Measurements from ENCODE around the gene SPATS1.
"Not testable (repeated sequence)": the region's sequence is repeated elsewhere in the genome, so short reads cannot be mapped to it uniquely, and the experiment has no call there.

The SPATS1 gene

DNA sequence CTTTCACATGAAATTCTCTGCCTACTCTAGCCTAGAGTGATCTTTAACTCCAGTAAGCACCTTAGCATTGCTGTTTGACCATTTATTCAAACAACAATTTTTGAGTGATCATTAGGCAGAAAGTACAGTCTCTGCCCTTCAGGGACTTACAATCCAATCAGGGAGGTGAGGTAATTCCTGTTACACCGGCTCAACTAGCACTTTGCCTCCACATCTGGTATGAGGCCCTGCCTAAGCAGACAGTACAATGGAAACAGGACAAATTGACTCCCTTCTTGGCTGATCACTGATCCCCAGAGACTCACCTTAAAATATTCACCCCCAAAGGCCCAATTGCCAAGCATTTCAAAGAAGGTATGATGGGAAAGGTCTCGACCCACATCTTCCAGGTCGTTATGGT is 30.7 kb upstream of the SPATS1 start:
- DNase-seq (ENCODE audit: low read depth in 2 of 2) = no peak

DNA sequence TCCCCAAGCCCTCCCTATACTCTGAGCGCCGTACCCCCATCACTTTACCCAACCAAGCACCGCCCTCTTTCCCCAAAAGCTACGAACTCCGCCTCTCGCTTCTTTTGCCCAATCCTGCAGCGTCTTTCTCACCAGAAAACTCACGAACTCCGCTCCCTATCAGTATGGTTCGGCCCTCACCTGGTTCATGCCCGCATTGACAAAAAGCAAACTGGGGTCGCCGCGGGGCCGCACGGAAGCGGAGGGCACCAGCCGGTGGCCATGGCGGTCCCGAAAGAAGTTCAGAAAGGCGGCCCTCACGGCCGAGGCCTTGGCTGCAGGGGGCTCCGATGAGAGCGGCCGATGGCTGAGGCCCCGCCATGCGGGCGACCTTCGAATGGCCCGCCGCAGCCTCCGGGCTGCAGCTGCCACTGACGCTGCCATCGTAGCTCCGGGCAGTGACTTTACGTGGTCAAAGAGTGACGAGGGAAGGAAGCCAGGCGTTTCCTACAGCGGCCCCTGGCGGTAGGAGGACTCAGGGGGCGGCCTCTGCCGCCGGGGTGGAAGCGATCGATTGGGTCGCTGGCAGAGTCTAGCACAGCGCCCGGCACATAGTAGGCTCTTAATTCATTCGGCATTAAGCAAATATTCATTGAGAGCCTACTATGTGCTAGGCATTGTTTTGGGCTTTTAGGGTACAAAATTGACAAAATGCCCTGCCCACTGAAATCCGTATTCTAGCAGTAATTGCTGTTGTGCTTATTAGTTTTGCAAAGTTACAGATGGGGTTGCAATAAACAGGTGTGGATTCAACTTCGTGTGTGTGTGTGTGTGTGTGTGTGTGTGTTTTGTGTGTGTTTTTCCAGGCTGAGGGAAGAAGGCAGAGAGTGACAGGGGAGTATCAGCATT is 29.3 kb upstream of the SPATS1 start, which contains the start of gene AARS2:
Gene AARS2, minus strand, starts transcription at position 447 of the 888 bp plus-strand sequence. Its CDS starts 24 bp downstream, at position 423.
- DNase-seq (ENCODE audit: low read depth in 2 of 2) = peak; percentile 87 to 95

GRCh38 chr6:44314657-44315056 is 27.8 kb upstream of the SPATS1 start:
- DNase-seq (ENCODE audit: low read depth in 2 of 2) = not testable (repeated sequence)

DNA sequence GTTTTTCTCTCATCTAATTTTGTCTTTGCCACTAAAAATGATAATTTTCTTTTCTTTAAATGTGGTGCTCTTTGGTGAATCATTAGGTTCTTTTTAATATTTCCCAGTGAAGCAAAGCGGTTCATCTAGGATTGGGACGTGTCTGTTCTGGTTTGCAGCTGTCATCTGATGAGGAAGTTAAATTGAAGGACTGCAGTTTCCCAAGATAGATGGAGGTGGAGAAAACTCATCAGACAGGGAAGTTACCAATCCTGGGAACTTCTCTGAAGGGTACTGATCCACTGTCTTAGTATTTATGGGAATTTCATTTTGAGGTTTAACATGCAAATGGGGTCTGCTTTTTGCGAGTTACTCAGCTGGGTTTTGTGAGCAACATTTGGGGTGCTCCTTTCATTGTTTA is 26.9 kb upstream of the SPATS1 start:
- no peak for DNase-seq (ENCODE audit: low read depth in 2 of 2)

DNA sequence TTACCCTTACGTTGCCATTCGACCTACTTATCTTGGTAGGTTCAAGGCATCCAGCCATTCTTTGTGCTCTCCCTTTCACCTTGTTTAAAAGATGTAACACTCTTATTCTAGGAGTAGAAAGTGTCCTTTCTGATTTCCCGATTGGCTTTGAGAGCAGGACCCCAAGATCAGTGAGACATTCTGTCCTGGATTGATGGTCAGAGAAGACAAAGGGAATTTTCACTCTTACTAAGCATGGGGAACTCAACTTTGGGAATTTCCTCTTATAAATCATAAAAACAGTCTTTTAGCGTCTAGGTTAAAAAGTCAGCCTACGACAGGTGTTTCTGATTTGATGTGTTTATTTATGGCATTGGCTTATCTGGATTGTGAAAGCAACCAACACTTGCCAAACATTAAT is 26.5 kb upstream of the SPATS1 start:
- DNase-seq (ENCODE audit: low read depth in 2 of 2) = no peak

GRCh38 chr6:44316481-44316880 is 26.0 kb upstream of the SPATS1 start:
- DNase-seq (ENCODE audit: low read depth in 2 of 2) = no peak

- DNase-seq (ENCODE audit: low read depth in 2 of 2) = not testable (repeated sequence)
These were observed 25.3 kb upstream of the SPATS1 start for GRCh38 chr6:44317136-44317631.

DNA sequence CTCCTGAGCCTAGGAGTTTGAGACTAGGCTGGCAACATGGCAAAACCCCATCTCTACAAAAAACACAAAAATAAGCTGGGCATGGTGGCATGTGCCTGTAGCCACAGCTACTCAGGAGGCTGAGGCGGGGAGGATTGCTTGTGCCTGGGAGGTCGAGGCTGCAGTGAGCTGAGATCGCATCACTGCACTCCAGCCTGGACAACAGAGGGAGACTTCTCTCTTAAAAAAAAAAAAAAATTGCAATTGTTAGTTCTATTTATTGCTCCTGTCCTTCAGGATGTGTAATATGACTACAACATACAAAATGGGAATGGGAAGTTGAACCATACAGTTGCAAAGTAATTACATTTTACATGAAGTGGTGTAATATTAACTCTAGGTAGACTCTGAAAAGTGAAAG is 21.2 kb upstream of the SPATS1 start:
- DNase-seq (ENCODE audit: low read depth in 2 of 2) = no peak

GRCh38 chr6:44327096-44327495 is 15.4 kb upstream of the SPATS1 start:
- no peak for DNase-seq (ENCODE audit: low read depth in 2 of 2)

DNA sequence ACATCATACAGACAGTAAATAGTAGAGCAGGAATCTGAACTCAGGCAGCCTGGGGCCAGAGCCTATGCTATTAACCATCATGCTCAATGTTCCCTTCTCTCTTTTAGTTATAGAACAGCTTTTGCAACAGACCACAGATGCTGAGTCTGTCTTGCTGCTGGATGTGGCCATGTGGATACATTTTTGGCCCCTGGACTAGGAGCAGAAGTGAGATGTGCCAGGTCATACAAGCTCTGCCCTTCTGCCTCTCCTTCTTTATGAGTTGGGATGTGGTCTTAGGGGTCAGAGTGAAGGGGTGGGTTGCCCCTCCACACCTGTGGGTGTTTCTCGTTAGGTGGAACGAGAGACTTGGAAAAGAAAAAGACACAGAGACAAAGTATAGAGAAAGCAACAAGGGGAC is 14.7 kb upstream of the SPATS1 start:
- no peak for DNase-seq (ENCODE audit: low read depth in 2 of 2)

DNA sequence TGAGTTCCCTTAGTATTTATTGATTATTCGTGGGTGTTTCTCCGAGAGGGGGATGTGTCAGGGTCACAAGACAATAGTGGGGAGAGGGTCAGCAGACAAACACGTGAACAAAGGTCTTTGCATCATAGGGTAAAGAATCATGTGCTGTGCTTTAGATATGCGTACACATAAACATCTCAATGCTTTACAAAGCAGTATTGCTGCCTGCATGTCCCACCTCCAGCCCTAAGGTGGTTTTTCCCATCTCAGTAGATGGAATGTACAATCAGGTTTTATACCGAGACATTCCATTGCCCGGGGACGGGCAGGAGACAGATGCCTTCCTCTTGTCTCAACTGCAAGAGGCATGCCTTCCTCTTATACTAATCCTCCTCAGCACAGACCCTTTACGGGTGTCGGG is 14.2 kb upstream of the SPATS1 start:
- not testable (repeated sequence) for DNase-seq (ENCODE audit: low read depth in 2 of 2)

DNA sequence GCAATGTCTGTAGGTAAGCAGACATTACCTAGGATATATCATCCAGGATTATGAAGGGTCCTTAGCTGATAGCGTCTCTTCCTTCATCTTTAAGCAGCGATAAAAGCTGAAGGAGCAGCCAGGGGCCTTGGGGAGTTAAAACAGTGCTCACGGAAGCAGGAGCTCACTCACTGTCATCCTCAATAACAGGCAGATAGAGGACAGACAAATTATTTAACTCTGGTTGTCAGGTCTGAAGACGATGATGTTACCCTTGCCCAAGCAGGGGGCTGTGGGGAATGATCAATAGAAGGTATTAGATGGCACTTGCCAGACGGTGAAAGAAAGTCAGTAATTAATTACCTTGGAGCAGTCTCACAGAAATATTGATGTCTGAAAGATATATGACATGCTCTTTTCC is 12.6 kb upstream of the SPATS1 start:
- DNase-seq (ENCODE audit: low read depth in 2 of 2) = no peak

DNA sequence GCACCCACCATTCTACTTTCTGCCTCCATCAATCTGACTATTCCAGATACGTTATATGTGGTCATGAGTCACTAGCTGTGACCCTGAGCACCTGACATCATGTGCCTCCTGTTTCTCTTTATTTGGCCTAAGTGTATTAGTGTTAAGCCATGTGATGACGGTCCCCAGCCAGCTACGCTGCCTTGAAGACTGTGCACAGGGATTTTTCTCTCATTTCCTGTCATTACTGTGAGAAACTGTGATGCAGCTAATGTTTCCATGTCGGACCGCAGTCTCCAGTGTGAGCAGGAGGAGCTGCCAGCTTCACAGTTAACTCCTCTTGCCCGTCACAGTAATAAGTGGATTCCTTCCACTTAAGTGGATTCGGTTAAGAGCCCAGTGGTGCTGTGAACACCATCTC is 9.9 kb upstream of the SPATS1 start:
- DNase-seq (ENCODE audit: low read depth in 2 of 2) = no peak

GRCh38 chr6:44333273-44333919 is 9.1 kb upstream of the SPATS1 start:
- no peak for DNase-seq (ENCODE audit: low read depth in 2 of 2)

GRCh38 chr6:44333942-44334341 is 8.5 kb upstream of the SPATS1 start:
- no peak for DNase-seq (ENCODE audit: low read depth in 2 of 2)

DNA sequence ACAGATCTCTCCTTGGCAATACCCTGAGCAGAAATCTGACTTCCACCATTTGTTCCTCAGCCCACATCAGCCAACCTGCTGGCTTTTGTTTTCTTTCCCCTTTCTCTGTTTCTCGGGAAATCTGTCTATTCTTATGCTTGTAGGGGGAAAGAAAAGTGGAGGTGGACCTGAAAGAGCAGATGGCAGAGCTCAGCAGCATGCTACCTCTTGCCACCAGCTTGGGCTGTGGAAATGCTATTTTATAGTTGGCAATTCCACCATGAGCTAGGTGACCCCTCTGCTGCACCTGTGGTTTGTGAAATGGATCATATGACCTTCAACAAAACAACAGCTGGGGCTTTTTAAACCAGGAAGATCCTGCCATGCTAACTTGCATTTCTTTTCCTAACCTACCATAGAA is 6.8 kb upstream of the SPATS1 start:
- no peak for DNase-seq (ENCODE audit: low read depth in 2 of 2)

GRCh38 chr6:44338228-44339122 is 4.0 kb upstream of the SPATS1 start:
- peak; percentile 25 to 32 for DNase-seq (ENCODE audit: low read depth in 2 of 2)

DNA sequence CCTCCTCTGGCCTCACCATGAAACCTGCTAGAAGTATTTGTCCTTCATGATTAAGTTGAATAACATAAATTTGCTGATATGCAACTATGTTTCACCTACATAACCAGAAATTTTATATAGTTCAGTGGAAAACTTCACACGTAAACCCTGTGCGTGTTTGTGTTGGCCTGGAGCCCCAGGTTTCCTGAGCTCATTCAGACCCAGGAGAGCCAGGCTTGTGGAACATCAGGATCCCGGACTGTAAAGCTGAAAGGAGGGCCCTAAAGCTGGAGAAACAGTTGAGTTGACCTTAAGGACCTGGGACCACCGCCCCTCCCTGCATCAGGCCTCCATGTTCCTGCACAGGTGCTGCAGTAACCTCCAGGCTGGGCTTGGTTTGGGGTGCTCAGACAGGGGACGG is 3.1 kb upstream of the SPATS1 start:
- DNase-seq (ENCODE audit: low read depth in 2 of 2) = no peak

GRCh38 chr6:44339763-44340625 is 2.5 kb upstream of the SPATS1 start:
- DNase-seq (ENCODE audit: low read depth in 2 of 2) = no peak

GRCh38 chr6:44341095-44341890 is 1.2 kb upstream of the SPATS1 start:
- DNase-seq (ENCODE audit: low read depth in 2 of 2) = no peak

Measured in stimulated activated CD8-positive, alpha-beta memory T cell treated with anti-CD3 and anti-CD28 coated beads, Interleukin-2, amount 100 ng/mL, for 1 hour (primary cell).